ENCODE data around the gene KRABD2.

The KRABD2 gene

DNA sequence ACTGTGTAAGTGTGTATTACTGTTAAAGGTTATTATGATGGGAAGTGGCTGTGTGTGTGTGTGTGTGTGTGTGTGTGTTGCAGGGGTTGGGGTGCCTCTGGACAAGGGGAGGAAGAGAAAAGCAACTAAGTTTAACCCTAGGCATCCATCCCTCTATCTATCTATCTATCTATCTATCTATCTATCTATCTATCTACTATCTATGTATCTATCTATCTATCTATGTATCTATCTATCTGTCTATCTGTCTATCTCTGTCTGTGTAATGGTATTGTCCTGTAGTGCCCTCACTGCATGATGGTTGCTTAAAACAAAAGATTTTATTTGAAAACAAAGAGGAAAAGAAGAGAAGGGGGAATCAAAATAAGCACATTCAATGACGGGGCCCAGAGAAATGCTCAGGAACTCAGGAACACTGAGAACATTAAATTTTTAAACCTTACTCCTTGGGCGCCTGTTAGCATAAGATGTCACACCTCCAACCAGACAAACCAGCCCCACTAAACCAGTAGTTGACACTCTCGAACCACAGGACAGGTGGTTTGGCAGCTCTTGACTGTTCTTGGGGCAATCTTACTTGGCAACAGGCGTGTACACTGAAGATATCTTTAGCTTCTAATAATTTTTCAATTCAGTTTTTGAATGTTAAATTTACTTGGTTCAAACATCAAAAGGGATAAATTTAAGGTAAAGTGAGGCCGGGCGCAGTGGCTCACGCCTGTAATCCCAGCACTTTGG is 11.6 kb upstream of the KRABD2 start:
- in situ Hi-C loops (cut with MboI; ENCODE audit: low pct_ligation_motif_present in 1 of 4, low pct_unique_long_range_greater_than_20kb in 1 of 4, low sequenced_read_pairs in 3 of 4): no loop called here
- no peak overlapping the region for H3K27ac ChIP-seq
- TF ChIP-seq POLR2AphosphoS5 (IDR thresholded peaks at IDR 0.05) (no peak), POLR2A (IDR thresholded peaks at IDR 0.05) (no peak), EP300 (IDR thresholded peaks at IDR 0.05; ENCODE audit: low read depth) (no peak)
- TF ChIP-seq, protein P1, sequence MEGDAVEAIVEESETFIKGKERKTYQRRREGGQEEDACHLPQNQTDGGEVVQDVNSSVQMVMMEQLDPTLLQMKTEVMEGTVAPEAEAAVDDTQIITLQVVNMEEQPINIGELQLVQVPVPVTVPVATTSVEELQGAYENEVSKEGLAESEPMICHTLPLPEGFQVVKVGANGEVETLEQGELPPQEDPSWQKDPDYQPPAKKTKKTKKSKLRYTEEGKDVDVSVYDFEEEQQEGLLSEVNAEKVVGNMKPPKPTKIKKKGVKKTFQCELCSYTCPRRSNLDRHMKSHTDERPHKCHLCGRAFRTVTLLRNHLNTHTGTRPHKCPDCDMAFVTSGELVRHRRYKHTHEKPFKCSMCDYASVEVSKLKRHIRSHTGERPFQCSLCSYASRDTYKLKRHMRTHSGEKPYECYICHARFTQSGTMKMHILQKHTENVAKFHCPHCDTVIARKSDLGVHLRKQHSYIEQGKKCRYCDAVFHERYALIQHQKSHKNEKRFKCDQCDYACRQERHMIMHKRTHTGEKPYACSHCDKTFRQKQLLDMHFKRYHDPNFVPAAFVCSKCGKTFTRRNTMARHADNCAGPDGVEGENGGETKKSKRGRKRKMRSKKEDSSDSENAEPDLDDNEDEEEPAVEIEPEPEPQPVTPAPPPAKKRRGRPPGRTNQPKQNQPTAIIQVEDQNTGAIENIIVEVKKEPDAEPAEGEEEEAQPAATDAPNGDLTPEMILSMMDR (IDR thresholded peaks at IDR 0.05): no peak
- DNase-seq: no peak
- peaks cover 5 to 17% (median 11%) of the 10 kb centered on the region in 4 donors for H3K4me1 ChIP-seq
- H3K36me3 ChIP-seq: no peaks in the 10 kb centered on the region
- intact Hi-C loops (cut with DNase I; ENCODE audit: low total_unique reads): no loop called here
- H3K4me3 ChIP-seq: no peak overlapping the region
- H3K27me3 ChIP-seq: no peaks in the 10 kb centered on the region
- H3K9me3 ChIP-seq: no peaks in the 10 kb centered on the region
- 71 to 81% methylated on average over 7 of the region's 7 CpGs for WGBS, 2 donors (ENCODE audit: low coverage in 1 of 2)

DNA sequence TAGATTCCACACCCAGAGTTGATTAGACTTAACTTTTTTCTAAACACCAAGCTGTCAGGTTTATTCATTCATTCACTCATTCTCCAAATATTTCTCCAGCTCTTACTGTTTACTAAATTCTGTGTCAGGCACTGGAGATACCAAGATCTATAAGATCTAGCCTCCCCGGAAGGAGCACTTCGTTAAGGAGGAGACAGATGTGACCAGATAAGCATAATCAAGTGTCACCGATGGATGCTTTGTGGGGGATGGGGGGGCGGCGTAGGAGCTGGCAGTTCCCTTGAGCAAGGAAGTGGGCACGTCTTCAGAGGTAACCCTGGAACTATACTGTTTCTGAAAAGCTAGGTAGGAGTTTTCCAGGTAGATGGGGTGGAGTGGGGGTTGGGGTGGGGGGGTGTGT is 10.3 kb upstream of the KRABD2 start:
- in situ Hi-C loops (cut with MboI; ENCODE audit: low pct_ligation_motif_present in 1 of 4, low pct_unique_long_range_greater_than_20kb in 1 of 4, low sequenced_read_pairs in 3 of 4) (no loop called here), intact Hi-C loops (cut with DNase I; ENCODE audit: low total_unique reads) (no loop called here)
- no peaks in the 10 kb centered on the region for H3K36me3 ChIP-seq
- H3K9me3 ChIP-seq: no peaks in the 10 kb centered on the region
- H3K27ac ChIP-seq: no peak overlapping the region
- H3K4me1 ChIP-seq: peaks cover 5 to 23% (median 16%) of the 10 kb centered on the region in 4 donors
- no peak for TF ChIP-seq POLR2A (IDR thresholded peaks at IDR 0.05)
- no peak overlapping the region for H3K4me3 ChIP-seq
- H3K27me3 ChIP-seq: no peaks in the 10 kb centered on the region
- 71 to 84% methylated on average over 6 of the region's 6 CpGs for WGBS, 2 donors (ENCODE audit: low coverage in 1 of 2)
- DNase-seq: no peak

DNA sequence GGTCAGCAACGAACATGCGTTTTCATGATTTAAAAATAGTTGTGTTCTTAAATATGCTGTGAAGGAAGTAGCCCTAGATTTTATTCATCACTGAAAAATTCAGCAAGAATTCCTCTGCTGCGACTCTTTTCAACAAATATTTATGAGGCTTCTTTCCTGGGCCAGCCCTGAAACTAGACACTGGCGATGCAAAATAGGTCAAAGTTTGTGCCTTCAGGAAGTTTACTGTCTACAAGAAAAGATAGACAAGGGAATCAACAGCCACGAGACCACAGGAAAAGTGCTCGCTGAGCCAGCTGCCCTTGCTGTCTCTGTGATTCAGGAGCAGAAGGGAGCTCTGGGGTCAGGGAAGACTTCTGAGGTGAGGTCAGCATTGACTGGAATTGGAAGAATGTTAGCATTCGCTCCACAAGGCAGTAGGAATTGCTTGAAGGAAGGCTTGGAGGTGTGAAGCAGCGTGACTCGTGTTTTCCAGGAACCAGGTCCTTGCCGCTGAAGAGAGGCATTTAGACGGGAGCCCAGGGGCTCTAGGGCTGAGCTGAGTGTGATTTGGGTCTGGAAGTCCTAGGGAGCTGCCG is 8.4 kb upstream of the KRABD2 start:
- in situ Hi-C loops (cut with MboI; ENCODE audit: low pct_ligation_motif_present in 1 of 4, low pct_unique_long_range_greater_than_20kb in 1 of 4, low sequenced_read_pairs in 3 of 4): no loop called here
- H3K9me3 ChIP-seq: no peaks in the 10 kb centered on the region
- DNase-seq: no peak
- WGBS, 2 donors (ENCODE audit: low coverage in 1 of 2): 51 to 79% methylated on average over 7 to 12 of the region's 12 CpGs
- intact Hi-C loops (cut with DNase I; ENCODE audit: low total_unique reads): no loop called here
- peak overlapping the region in 3 of 4 donors; percentile 91 to 95 (median 91) for H3K27ac ChIP-seq
- no peak for TF ChIP-seq EP300 (IDR thresholded peaks at IDR 0.05; ENCODE audit: low read depth)
- peaks cover 16 to 41% (median 33%) of the 10 kb centered on the region in 4 donors for H3K4me1 ChIP-seq
- H3K36me3 ChIP-seq: peaks cover 0 to 17% (median 0%) of the 10 kb centered on the region in 4 donors
- no peak overlapping the region for H3K4me3 ChIP-seq
- no peaks in the 10 kb centered on the region for H3K27me3 ChIP-seq

DNA sequence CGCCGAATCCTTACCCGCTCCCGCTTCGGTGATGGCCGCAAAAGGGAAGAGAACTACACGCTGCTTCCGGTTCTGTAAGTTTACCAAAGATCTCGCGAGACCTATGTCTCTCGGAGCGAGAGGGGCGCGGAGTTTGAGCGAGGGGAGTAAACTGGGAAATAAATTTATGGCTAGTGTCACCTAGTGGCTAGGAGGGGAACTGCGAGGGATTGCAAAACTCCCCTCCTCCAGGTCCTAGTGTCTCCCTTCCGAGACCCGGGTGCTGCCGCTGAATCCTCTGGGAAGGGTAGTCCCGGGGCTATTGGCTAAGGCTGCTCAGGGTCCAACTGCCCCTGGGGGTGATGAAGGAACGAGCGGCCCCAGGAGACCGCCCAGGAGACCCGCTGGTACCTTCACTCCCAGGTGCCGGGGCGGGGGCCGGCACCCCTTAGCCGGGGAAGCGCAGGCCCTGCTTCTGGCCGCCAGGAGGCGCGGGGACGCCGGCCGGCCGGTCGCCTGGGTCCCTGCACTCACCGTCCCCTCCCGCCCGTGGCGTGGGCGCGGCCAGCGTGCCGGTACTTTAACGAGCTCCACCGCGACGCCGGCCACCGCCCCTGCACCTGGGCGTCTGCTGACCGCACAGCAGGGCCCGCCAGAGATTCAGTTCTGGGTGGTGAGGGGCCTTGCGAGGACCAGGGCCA is 6.8 kb upstream of the KRABD2 start, which contains the start of gene RPL26:
Gene RPL26, minus strand, starts transcription at position 51 of the 680 bp plus-strand sequence. CDS start 883 bp downstream, outside the sequence.
- WGBS, 2 donors (ENCODE audit: low coverage in 1 of 2): 1% methylated on average over 47 of the region's 55 CpGs; no CpG with 5 or more reads in 1 of the 2 donors

More for the DNA sequence above, 6.8 kb upstream of the KRABD2 start, which contains the start of gene RPL26:
- Histone ChIP-seq H3K27ac (peak within 1 kb of the TSS; percentile 91 to 95 (median 93)), H3K4me3 (peak within 1 kb of the TSS; percentile 44 to 76 (median 71)), H3K9me3 (no peaks in the 10 kb centered on the region), H3K4me1 (peaks cover 16 to 42% (median 34%) of the 10 kb centered on the region in 4 donors), H3K27me3 (no peaks in the 10 kb centered on the region), H3K36me3 (peaks cover 0 to 33% (median 6%) of the 10 kb centered on the region in 4 donors)
- intact Hi-C loops (cut with DNase I; ENCODE audit: low total_unique reads): no loop called here
- TF ChIP-seq EP300 (IDR thresholded peaks at IDR 0.05; ENCODE audit: low read depth): no peak
- TF ChIP-seq, protein P1 (IDR thresholded peaks at IDR 0.05): peak; percentile 98 to 100 (median 99)
- TF ChIP-seq POLR2A (IDR thresholded peaks at IDR 0.05): peak; percentile 90
- TF ChIP-seq POLR2AphosphoS5 (IDR thresholded peaks at IDR 0.05): peak; percentile 94 to 97 (median 95)
- in situ Hi-C loops (cut with MboI; ENCODE audit: low pct_ligation_motif_present in 1 of 4, low pct_unique_long_range_greater_than_20kb in 1 of 4, low sequenced_read_pairs in 3 of 4): no loop called here
- DNase-seq: peak; percentile 98
